ENCODE results near the gene SIX3. TPM values are rescaled to one million over a fixed set of nuclear protein-coding genes. Genes with fewer than 3 reads are reported as not detected.

The SIX3 gene
- total RNA-seq, 4 donors from 2014 or later, result 0.90 TPM; not detected in 3

- TF ChIP-seq, protein P1, sequence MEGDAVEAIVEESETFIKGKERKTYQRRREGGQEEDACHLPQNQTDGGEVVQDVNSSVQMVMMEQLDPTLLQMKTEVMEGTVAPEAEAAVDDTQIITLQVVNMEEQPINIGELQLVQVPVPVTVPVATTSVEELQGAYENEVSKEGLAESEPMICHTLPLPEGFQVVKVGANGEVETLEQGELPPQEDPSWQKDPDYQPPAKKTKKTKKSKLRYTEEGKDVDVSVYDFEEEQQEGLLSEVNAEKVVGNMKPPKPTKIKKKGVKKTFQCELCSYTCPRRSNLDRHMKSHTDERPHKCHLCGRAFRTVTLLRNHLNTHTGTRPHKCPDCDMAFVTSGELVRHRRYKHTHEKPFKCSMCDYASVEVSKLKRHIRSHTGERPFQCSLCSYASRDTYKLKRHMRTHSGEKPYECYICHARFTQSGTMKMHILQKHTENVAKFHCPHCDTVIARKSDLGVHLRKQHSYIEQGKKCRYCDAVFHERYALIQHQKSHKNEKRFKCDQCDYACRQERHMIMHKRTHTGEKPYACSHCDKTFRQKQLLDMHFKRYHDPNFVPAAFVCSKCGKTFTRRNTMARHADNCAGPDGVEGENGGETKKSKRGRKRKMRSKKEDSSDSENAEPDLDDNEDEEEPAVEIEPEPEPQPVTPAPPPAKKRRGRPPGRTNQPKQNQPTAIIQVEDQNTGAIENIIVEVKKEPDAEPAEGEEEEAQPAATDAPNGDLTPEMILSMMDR (IDR thresholded peaks at IDR 0.05), result no peak
- TF ChIP-seq EP300 (IDR thresholded peaks at IDR 0.05), result no peak
- TF ChIP-seq POLR2A (IDR thresholded peaks at IDR 0.05), result no peak
- 4 to 6% methylated on average over 32 to 36 of the region's 62 CpGs for WGBS, 2 donors
- Histone ChIP-seq H3K4me1 (peaks cover 0 to 87% (median 38%) of the 10 kb centered on the region in 4 donors), H3K9me3 (no peaks in the 10 kb centered on the region), H3K36me3 (no peaks in the 10 kb centered on the region), H3K27me3 (peaks cover 0 to 98% of the 10 kb centered on the region in 2 donors), H3K27ac (no peak overlapping the region), H3K4me3 (peak overlapping the region in 3 of 4 donors; percentile 15 to 42 (median 37))
- DNase-seq (ENCODE audit: low spot score in 2 of 2), result no peak
Measured at GRCh38 chr2:44938287-44939105, 3.0 kb upstream of the SIX3 start.

DNA sequence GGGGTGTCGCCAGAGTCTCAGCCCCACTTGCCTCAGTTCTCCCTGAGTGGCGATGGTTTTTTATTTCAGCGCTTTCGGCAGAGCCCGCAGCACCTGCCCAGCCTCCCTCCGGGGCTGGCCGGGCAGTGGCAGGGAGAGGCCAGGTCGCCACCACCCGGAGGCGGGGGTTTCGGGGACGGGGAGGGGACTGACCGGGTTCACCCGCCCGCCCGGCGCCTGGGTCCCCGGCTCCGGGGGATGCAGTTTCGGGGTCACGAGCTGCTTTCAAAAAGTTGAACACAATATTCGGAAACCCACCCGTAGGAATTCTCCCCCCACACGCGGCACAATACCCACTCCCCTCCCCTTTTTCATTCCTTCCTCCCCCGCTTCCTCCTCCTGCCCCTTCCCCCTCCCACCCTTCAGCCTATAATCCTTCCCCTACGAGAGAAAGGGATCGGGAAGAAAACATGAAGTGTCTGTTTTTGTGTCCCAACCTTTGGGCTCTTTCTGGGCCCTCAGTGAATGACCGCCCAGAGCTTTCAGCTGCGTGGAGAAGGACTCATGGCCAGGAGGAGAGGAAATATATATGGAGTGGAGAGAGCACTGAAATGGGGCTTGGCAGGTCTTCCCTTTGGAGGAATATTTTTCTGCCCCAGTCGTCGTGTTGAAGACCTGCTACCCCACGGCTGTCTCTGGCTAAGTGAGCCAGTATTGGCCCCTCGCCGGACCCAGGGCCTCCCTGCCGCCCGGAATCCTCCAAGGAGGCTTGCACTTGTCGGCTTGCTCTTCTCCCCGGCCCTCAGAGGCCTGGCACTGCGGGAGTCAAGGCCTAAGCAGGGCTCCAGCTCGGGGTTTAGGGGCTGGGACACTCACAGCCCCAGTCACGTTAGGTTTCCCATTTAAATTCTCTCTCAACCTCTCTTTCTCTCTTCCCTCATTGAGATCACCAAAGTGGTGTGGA lies 2.1 kb upstream of the SIX3 start:
- Histone ChIP-seq H3K36me3 (no peaks in the 10 kb centered on the region), H3K27ac (no peak overlapping the region), H3K9me3 (no peaks in the 10 kb centered on the region), H3K4me3 (peak overlapping the region in 3 of 4 donors; percentile 15 to 42 (median 37)), H3K4me1 (peaks cover 0 to 87% (median 43%) of the 10 kb centered on the region in 4 donors), H3K27me3 (peaks cover 0 to 98% of the 10 kb centered on the region in 2 donors)
- WGBS, 2 donors, result 16 to 19% methylated on average over 34 to 42 of the region's 42 CpGs
- no peak for DNase-seq (ENCODE audit: low spot score in 2 of 2)
- TF ChIP-seq POLR2A (IDR thresholded peaks at IDR 0.05), result no peak
- TF ChIP-seq, protein P1 (IDR thresholded peaks at IDR 0.05), result no peak
- TF ChIP-seq EP300 (IDR thresholded peaks at IDR 0.05), result no peak

- 69 to 70% methylated on average over 14 of the region's 14 CpGs for WGBS, 2 donors
- Histone ChIP-seq H3K4me1 (peaks cover 0 to 86% (median 46%) of the 10 kb centered on the region in 4 donors), H3K4me3 (no peak overlapping the region), H3K9me3 (no peaks in the 10 kb centered on the region), H3K27me3 (peaks cover 0 to 98% of the 10 kb centered on the region in 2 donors), H3K36me3 (no peaks in the 10 kb centered on the region), H3K27ac (no peak overlapping the region)
- no peak for TF ChIP-seq EP300 (IDR thresholded peaks at IDR 0.05)
- TF ChIP-seq, protein P1 (IDR thresholded peaks at IDR 0.05), result no peak
- no peak for TF ChIP-seq POLR2A (IDR thresholded peaks at IDR 0.05)
- no peak for DNase-seq (ENCODE audit: low spot score in 2 of 2)
Measured at GRCh38 chr2:44940049-44940494, 1.4 kb upstream of the SIX3 start.

- H3K36me3 ChIP-seq, result no peaks in the 10 kb centered on the region
- TF ChIP-seq POLR2A (IDR thresholded peaks at IDR 0.05) (no peak), EP300 (IDR thresholded peaks at IDR 0.05) (no peak)
- TF ChIP-seq, protein P1 (IDR thresholded peaks at IDR 0.05), result no peak
- WGBS, 2 donors, result 19 to 20% methylated on average over 24 to 25 of the region's 25 CpGs
- no peak for DNase-seq (ENCODE audit: low spot score in 2 of 2)
- H3K27me3 ChIP-seq, result peaks cover 0 to 98% of the 10 kb centered on the region in 2 donors
- H3K4me1 ChIP-seq, result peaks cover 0 to 78% (median 41%) of the 10 kb centered on the region in 4 donors
- peak overlapping the region in 1 of 4 donors; percentile 44 for H3K4me3 ChIP-seq
- H3K9me3 ChIP-seq, result no peaks in the 10 kb centered on the region
- H3K27ac ChIP-seq, result no peak overlapping the region
Measured at GRCh38 chr2:44940732-44941464, 604 bp upstream of the SIX3 start.
